HG03565 (cell line): ENCODE data around the gene NOTCH4.

Source experiments
- ATAC-seq: cut with Tn5 transposase; IDR thresholded peaks from one replicate; pipeline ENCODE4 v1.9.1; 2021; ENCODE audit warnings: mild to moderate bottlenecking, moderate library complexity; ENCODE audit not compliant: unreplicated experiment

The NOTCH4 gene

GRCh38 chr6:32183030-32183429 lies 40.8 kb downstream of the NOTCH4 start:
- no peak for ATAC-seq

GRCh38 chr6:32182555-32182981 lies 41.3 kb downstream of the NOTCH4 start:
- ATAC-seq: no peak

- ATAC-seq: no peak
Measured at GRCh38 chr6:32181915-32182529, 41.8 kb downstream of the NOTCH4 start.

- ATAC-seq: no peak
Measured at GRCh38 chr6:32181148-32181702, 42.6 kb downstream of the NOTCH4 start.

- ATAC-seq: no peak
Measured at GRCh38 chr6:32179766-32180405, 44.0 kb downstream of the NOTCH4 start.

GRCh38 chr6:32178547-32179440 lies 45.1 kb downstream of the NOTCH4 start:
- no peak for ATAC-seq

- ATAC-seq: peak; percentile 77
Measured at GRCh38 chr6:32177788-32178546, 45.9 kb downstream of the NOTCH4 start, which contains the start of gene RNF5. Gene RNF5 (plus strand): TSS chr6:32178405. CDS start chr6:32178512, 107 bp downstream.

GRCh38 chr6:32177183-32177787 lies 46.6 kb downstream of the NOTCH4 start:
- no peak for ATAC-seq

- ATAC-seq: no peak
Measured at GRCh38 chr6:32176476-32177182, 47.2 kb downstream of the NOTCH4 start.

GRCh38 chr6:32175711-32176475 lies 48.0 kb downstream of the NOTCH4 start, which contains the start of gene AGPAT1:
Gene AGPAT1 (minus strand): TSS chr6:32176084. CDS start chr6:32171496, 4,588 bp downstream.
- ATAC-seq: peak; percentile 23

- ATAC-seq: no peak
Measured at GRCh38 chr6:32175322-32175710, 48.6 kb downstream of the NOTCH4 start.

- no peak for ATAC-seq
Measured at GRCh38 chr6:32174416-32174815, 49.5 kb downstream of the NOTCH4 start.

GRCh38 chr6:32173051-32173727 lies 50.7 kb downstream of the NOTCH4 start:
- ATAC-seq: no peak

GRCh38 chr6:32171234-32171633 lies 52.6 kb downstream of the NOTCH4 start:
- no peak for ATAC-seq

GRCh38 chr6:32170294-32170693 lies 53.6 kb downstream of the NOTCH4 start:
- ATAC-seq: no peak

GRCh38 chr6:32168807-32169591 lies 54.9 kb downstream of the NOTCH4 start:
- no peak for ATAC-seq

GRCh38 chr6:32168350-32168749 lies 55.5 kb downstream of the NOTCH4 start:
- no peak for ATAC-seq
